Central memory CD4-positive, alpha-beta T cell (primary cell): ENCODE results near the gene TMED7.

ENCODE experiments used
- DNase-seq: peaks from one replicate; pipeline ENCODE4 v3.0.0; 2022

The TMED7 gene

GRCh38 chr5:115579216-115579615 lies 46.6 kb downstream of the TMED7 start:
- no peak for DNase-seq

DNA sequence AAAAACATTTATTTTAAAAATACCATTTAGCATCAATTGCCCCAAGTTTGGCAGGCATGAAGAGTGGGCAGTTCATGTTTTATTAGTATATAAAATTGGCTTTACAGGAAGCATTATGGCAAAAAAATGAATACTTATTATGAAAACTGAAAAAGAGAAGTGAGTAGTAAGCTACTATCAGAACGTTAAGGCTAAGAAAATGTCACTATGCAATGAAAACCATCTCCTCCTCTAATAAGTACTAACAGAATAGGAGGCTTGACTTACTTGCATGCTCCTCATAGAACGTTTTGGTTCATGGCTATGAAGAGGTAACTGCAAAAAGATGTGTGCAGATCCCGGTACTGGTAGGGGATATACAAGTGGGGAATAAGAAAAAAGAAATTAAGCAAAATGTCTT lies 47.2 kb downstream of the TMED7 start:
- DNase-seq, result no peak

DNA sequence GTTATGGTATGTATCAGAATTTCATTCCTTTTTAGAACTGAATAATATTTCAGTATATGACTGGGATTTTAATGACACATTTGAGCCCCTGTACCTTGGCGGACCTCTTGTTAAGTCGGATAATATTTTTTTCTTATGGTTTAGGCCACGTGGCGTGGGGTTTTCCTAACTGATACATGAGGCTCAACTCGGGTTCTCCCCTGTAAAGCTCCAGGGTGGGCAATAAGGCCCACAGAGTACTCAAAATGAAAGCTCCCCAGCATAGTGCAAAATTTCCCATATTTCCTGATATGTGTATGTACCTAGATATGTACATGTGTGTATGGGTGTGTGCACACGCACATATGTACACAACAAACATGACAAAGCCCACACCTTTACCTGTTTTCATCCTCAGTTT lies 48.1 kb downstream of the TMED7 start:
- no peak for DNase-seq

- no peak for DNase-seq
Observed at GRCh38 chr5:115577329-115577728, 48.5 kb downstream of the TMED7 start.

DNA sequence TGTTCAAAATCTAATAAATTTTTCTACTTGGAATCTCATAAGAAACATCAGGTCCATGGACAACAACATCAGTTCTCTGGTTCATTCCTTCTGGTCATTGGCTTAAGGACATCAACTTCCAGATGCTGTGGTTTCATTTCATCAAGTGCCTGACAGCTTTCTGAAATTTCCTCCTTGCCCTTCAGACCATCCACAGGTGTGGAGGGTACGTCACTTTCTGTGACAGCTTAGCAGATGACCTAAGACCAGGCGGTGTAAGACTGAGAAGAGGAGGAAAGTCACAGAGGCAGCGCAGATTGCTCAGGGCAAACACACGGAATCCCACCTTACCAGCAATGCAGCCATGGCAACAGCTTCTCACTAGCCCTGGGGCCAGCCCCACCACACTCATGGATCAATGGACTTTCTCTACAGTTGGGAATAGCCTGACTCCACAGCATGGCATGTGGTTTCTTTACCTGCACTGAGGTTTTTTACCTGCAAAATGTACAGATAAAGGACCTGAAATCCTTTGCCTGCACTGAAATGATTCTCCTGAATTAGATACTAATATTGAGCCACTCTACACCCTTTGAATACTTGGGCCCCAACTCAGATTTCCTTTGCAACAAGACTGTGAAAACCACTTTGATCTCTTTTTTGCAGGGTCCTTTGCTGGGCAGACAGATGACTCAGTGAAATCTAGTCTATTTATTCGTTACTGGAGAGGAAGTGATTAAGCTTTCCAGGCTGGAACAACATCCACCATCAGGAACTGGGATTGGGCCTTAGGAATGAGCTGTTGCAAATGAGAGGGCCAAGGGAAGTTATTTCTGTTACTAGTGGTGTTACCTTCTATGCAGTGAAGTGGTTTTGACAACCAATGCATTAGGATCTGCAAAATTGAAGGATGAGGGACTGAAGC lies 50.4 kb downstream of the TMED7 start:
- DNase-seq, result no peak

DNA sequence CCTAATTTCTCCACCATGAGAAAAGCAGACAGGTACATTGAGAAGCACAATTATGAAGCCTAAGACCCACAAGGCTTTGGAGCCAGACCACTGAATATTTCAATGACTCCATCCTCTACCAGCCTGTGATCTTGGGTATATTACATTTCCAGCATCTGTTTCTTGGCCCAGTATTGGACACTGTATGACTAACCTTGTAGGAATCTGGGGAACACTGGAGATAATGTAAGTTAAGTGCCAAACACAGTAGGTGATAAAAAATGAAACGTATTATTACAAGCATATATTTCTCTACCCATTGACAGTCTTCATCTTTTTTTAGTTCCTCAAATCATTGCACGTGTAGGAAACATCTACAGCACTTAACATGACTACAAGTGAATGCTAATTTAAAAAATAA lies 52.7 kb downstream of the TMED7 start:
- DNase-seq, result no peak

GRCh38 chr5:115571441-115571878 lies 54.4 kb downstream of the TMED7 start:
- DNase-seq, result no peak

DNA sequence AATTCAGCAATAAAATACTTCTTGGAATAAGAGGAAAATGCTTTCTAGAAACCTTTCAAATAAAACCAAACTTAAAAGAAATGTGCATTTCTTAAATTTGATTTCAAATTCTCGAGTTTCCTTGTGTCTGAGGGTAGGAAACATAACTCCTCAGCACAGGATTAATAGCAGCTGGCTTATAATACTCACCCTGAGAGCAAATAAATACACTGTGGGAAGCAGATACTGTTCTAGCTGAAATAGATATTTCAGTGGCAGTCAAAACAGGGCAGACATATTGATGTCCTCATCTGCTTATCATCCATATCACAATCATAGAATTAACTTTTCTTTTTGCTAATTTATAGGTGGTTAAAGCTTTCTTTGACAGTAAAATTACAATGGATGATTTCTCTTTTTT lies 57.2 kb downstream of the TMED7 start:
- DNase-seq, result no peak

DNA sequence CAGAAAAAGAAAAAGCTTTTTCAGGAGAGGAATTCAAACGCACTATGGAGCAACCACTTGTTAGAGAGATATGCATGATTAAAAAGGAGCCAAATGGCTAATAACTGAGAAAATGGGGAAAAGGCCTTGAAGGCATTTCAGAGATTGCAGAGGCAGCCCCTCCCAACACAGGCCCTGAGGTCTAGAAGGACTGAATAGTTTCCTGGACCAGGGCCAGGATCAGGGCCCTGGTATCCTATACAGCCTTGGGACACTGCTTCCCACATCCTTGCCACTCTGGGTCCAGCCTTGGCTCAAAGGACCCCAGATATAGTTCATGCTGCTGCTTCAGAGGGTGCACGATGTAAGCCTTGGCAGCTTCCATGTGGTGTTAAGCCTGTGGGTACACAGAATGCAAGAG lies 60.6 kb downstream of the TMED7 start:
- no peak for DNase-seq
